Transverse colon (tissue), 3 donors: Measurements from ENCODE around the gene ADGB.

ENCODE experiments used
- EP300 ChIP-seq: sonication (generic); formaldehyde crosslinking; IDR thresholded peaks from one replicate; pipeline ENCODE4 v1.6.1; 2017; ENCODE audit warnings: antibody characterized with exemption, low read depth
- POLR2A ChIP-seq: fragments of 450-650 bp; IDR thresholded peaks from one replicate; pipeline ENCODE4 v1.6.1; 2016; ENCODE audit warnings: antibody characterized with exemption, mild to moderate bottlenecking, moderate library complexity
- TF ChIP-seq, protein P1 (sequence below), 5 experiments: fragments of 200-600 bp in 3 of 5; fragments of 450-650 bp in 2 of 5; sonication (generic) in 3 of 5; IDR thresholded peaks; 1 replicate in 2 of 5; 2 replicates in 3 of 5; pipeline ENCODE4 v1.5.1; 2016 to 2017; ENCODE audit warnings: antibody characterized with exemption in 5 of 5, inconsistent platforms in 3 of 5, mild to moderate bottlenecking in 2 of 5, moderate library complexity in 1 of 5

DNA sequence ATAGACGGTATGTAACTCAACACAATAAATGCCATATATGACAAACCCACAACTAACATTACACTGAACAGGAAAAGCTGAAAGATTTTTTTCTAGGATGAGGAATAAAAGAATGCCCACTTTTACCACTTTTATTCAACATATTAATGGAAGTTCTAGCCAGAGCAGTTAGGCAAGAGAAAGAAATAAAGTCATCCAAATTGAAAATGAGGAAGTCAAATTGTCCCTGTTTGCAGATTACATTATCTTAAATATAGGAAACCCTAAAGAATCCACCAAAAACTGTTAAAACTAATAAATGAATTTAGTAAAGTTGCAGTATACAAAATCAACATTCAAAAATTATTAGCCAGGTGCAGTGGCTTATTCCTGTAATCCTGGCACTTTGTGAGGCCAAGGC lies 24.6 kb upstream of the ADGB start:
- no peak for TF ChIP-seq EP300
- TF ChIP-seq, protein P1, sequence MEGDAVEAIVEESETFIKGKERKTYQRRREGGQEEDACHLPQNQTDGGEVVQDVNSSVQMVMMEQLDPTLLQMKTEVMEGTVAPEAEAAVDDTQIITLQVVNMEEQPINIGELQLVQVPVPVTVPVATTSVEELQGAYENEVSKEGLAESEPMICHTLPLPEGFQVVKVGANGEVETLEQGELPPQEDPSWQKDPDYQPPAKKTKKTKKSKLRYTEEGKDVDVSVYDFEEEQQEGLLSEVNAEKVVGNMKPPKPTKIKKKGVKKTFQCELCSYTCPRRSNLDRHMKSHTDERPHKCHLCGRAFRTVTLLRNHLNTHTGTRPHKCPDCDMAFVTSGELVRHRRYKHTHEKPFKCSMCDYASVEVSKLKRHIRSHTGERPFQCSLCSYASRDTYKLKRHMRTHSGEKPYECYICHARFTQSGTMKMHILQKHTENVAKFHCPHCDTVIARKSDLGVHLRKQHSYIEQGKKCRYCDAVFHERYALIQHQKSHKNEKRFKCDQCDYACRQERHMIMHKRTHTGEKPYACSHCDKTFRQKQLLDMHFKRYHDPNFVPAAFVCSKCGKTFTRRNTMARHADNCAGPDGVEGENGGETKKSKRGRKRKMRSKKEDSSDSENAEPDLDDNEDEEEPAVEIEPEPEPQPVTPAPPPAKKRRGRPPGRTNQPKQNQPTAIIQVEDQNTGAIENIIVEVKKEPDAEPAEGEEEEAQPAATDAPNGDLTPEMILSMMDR (IDR thresholded peaks at IDR 0.05) = no peak
- TF ChIP-seq POLR2A = no peak
